Ovary (tissue), 3 donors: ENCODE data around the gene UBLCP1.

ENCODE experiments used
- CTCF ChIP-seq, 3 donors: fragments of 450-650 bp in 2 of 3; fragments of 200-600 bp in 1 of 3; IDR thresholded peaks; one replicate each; pipeline versions ENCODE4 v1.5.1 to v1.8.0; 2016 to 2022; ENCODE audit warnings: antibody characterized with exemption in 3 of 3, mild to moderate bottlenecking in 1 of 3
- EP300 ChIP-seq: sonication (generic); formaldehyde crosslinking; IDR thresholded peaks from one replicate; pipeline ENCODE4 v1.6.1; 2017; ENCODE audit warnings: antibody characterized with exemption
- POLR2A ChIP-seq: fragments of 450-650 bp; IDR thresholded peaks from one replicate; pipeline ENCODE4 v1.6.1; 2017; ENCODE audit warnings: antibody characterized with exemption, mild to moderate bottlenecking, moderate library complexity
- donor health status: DM: no; HTN: no; CAD: no.

- TF ChIP-seq CTCF (IDR thresholded peaks at IDR 0.05) (no peak), POLR2A (no peak), EP300 (no peak)
Observed at GRCh38 chr5:159230657-159231056, 32.4 kb upstream of the UBLCP1 start.
